Activated T-cell treated with anti-CD3 and anti-CD28 coated beads for 1 hour (primary cell): ENCODE results near the gene SRSF9.
"Not testable (repeated sequence)": the region's sequence is repeated elsewhere in the genome, so short reads cannot be mapped to it uniquely, and the experiment has no call there.

Source experiments
- DNase-seq: peaks from one replicate; pipeline ENCODE4 v3.0.0-alpha.2; 2020; ENCODE audit warnings: low read depth

Gene SRSF9

DNA sequence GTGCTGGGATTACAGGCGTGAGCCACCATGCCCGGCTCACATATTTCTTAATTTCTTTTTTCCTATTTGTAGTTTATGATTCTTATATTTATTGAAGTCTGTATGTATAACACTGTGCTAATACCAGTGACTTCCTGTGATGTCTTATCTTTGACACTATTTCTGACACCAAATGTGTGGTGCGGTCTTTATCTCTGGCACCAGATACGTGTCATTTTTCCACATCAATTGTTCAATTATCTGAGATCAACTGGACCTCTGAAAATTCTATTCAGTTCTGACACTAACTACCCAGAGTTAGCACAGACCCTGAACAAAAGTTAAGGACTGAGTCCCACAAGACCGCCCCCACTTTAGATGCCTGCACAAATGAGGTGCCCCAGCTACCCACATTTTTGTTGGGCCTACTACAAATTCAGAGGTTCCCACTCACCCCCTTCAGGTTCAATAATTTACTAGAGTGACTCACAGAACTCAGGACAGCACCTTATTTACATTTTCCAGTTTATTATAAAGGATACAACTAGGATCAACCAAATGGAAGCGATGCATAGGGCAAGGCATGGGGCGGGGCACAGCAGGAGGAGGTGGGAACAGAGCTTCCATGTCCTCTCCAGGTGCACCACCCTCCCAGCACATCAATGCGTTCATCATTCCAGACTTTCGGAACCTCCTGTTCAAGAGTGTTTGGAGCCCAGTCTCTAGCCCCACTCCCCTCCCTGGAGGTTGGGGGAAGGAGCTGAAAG, 11.6 kb upstream of the SRSF9 start:
- DNase-seq: no peak

DNA sequence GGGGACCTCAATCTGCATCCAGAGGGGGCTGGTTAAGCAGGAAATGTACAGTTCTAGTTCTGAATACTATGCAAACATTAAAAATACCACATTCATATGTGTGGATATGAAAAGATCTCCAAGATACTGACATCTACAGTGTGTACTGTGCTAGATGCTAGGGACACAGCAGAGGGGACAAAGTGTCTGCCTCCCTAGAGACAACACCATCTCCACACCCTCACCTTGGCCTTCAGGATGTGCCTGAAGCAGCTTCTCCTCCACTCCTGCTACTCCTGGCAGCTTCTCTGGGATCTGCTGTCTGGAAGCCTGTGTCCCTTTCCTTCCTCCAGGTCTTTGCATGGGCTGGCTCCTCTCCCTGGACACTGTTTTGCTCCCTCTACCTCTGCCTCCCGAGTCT, 10.7 kb upstream of the SRSF9 start:
- no peak for DNase-seq

DNA sequence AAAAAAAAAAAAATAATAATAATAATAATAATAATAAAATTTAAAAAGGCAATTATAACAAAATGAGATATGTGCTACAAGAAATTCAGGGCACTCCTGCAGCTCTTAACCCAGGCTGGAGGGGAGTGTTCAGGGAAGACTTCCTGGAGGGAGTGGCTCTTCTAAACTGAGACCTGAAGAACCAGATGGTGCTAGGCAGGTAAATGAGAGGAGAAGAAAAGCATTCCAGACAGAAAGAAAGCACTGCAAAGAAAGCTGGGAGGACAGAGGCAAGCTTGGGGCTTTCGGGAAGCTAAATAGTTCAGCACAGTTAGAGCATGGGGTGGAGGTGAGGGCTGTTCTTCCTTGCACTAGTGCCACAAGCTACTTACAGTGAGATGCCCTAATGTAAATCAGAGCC, 9.9 kb upstream of the SRSF9 start:
- no peak for DNase-seq

DNA sequence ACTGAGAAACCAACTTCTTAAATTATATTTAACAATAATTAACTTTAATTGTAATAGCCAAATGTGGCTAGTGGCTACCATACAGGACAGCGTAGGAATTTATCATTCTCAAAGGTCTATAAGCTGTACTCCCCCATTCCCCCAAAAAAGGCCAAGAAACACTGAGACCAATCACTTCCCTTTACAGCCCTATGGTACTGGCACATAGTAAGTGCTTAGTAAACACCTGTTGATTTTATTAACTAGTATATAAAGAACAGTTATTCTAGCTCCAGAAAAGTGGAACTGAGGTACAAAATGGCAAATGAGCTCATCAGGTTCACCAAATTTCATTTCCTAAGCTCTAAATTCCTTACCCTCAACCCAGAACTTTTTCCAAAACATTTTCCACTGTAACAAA, 6.1 kb upstream of the SRSF9 start:
- no peak for DNase-seq

DNA sequence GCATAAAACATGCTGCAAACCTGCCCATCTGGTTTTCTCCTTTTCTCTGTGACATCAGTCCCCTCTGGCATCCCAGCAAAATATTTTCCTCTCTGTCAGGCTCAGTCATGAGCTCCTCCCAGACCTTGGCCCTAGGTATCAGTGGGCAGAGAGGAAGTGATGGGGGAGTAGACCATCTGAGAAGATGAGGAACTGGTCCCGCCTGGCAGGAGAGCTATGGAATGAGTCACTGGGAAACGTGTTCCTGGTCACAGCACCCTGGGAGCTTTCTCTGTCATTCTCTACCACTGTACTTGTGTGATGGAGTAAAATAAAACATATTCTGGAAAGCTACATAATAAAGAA, 5.0 kb upstream of the SRSF9 start:
- DNase-seq: no peak

DNA sequence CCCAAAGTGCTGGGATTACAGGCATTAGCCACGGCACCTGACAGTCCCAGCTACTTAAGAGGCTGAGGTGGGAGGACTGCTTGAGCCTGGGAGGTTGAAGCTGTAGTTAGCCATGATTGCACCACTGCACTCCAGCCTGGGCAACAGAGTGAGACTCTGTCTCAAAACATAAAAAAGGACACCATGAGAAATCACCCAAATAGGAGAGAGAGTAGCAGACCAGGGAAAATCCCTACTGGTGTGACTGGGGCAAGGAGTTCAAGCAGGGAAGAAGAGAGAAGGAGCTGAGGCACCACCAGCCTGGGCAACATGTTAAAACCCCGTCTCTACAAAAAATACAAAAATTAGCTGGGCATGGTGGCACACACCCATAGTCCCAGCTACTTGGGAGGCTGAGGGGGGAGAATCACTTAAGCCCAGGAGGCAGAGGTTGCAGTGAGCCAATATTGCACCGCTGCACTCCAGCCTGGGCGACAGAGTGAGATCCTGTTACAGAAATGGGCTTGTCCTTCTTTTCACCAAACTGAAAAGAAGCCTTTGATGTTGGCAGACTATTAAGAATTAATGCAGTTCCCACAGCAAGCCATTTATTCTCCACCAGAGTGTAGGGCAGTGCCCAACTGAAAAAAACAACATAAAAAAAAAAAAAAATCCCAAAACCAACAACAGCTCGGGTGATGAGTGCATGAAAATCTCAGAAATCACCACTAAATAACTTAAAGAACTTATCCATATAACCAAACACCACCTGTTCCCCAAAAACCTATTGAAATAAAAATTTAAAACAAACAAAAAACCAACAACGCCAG, 4.5 kb upstream of the SRSF9 start:
- DNase-seq: no peak

DNA sequence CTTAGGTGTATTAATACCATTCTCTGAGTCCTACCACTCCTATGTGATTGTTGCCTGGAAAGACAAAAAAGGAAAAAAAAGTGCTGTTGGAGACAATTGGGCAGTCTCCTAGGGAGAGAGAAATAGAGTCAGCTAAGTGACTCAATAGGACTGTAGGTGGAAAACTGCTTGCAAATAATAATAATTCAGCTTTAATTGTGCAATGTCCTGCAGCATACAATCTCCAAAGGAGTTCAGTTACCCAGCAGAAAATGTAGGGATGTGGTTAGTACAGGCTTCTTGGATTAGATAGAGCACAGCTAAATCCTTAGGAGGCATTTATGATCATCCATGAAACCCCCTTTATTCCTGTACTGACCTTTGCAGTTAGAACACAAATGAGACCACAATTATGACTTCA, 3.0 kb upstream of the SRSF9 start:
- no peak for DNase-seq

DNA sequence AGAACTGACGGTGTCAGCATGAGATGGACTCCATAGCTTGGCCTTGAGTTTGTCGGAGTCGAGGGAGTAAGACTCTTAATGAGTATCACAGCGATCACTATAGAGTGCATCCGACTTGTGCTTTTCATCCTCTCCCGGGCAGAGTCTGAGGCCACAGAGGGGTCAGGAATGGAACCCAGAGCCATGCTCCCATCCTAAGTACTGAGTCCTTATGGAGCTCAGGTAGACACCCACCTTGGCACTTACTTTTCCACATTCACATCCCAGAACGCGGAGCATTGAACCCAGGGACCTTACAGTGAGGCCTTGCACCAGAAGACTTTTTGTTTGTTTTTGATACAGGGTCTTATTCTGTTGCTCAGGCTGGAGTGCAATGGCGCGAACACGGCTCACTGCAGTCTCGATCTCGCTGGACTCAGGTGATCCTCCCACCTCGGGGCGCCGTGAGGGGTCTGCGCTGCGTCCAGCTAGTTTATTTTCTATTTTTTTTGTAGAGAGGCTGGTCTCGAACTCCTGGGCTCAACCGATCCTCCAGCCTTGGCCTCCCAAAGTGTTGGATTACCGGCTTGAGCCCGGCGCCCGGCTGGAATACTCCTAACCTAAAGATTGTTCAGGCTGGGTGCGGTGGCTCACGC, 719 bp upstream of the SRSF9 start:
- no peak for DNase-seq

DNA sequence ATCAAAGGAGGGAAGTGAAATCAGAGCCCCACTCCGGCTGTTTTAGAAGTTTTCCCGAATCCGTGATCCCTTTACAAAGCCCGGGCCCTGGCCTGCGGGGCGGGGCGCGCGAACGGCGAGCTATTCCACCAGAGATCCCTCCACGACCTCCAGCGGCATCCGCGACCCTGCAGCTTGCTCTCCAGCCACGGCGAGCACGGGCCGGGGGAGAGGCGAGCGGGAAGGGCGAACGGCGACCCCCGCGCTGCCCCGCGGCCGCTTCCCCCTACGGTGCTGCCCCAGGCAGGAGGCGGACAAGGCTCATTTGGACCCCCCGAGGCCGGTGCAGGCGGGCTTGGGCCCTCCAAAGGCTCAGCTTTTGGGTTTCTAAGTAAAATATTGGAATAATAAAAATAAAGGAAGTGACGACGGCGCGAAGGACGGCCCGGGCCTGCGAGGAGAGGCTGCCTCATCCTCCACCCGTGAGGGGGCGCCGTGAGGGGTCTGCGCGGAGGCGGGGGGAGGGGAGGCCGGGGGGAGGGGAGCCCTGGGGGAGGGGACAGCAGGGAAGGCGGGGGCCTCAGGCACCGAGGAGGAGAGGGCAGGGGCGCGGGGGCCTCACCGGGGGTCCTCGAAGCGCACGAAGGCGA, 613 bp downstream of the SRSF9 start:
- DNase-seq: peak; percentile 47

DNA sequence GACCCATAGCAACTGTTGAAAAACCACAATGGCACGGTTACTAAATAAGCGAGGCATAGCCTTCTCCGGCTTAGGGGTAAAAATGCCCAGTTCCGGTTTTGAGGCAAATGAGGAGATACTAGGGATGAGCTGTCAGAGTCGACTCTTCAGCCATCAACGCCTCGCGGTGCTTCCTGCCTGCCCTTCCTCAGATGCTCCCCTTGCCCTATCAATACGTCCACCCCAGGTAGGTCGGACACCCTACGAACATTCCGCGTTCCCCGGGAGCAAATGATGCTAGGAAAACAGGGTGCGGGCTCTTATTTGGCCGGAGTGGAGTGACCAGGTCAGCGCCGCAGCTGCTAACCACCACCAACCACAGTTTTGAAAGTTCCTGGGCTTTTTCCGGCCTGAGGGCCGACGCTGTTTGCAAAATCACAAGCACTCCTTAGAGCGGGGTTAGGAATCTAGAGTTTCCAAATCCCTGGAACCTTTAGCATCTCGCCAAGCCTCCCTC, 1.2 kb downstream of the SRSF9 start:
- DNase-seq: peak; percentile 7

DNA sequence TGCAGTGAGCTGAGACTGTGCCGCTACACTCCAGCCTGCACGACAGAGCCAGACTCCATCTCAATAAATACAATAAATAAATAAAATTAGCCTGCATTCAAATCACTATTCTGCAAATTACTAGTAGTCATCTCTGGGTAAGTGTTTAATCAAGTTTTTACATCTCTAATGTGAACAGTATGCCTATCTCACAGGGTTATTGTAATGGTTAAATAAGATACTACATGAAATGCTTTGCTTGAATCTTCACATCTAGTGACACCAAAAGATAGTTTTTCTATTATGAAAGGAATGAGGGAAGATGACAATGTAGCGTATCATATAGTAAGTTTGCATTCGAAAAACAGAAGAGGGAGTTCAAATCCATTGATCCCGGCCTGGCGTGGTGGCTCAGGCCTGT, 2.1 kb downstream of the SRSF9 start:
- DNase-seq: no peak

DNA sequence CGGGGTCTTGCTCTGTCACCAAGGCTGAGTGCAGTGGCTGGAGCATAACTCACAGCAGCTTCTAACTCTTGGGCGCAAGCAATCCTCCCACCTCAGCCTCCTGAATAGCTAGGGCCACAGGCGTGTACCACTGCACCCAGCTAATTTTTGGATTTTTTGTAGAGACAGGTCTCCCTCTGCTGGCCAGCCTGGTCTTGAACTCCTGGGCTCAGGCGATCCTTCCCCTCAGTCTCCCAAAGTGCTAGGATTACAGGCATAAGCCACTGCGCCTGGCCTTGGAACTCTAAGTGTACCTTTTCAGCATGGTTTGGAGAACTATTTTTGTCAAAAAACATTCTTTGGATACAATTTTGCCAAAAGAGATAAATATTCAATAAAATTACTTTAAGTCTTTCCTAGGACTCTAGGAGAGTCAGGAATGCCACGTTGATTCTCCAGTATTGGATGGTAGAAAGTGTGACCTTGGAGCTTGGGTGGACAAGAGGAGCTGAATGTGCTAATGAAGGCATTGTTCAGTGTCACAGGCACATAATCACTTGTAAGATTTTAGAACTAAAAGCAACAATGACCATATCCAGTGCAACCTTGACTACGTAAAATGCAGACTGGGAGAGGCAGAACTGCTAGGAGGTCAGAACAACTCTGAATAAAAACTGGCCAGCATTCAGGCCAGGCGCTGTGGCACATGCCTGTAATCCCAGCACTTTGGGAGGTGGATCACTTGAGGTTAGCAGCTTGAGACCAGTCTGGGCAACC, 2.8 kb downstream of the SRSF9 start:
- peak; percentile 17 for DNase-seq

DNA sequence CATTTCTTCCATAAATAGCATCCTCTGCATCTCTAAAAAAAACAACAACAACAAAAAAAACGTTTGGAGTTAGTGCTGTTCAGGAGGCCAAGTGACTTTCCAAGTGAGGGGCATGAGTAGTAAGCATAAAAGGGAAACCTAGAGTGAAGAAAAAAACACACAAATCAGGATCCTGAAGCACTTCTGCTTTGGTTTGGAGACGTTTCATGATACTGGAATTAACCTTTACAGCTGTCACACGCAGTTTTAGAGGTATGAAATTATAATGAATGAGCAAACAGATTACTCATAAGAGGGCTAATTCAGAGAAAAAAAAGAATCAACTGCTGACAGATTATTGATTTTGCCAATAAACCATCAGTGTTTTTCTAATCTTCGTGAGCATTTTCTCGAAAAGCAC, 3.8 kb downstream of the SRSF9 start:
- DNase-seq: no peak

DNA sequence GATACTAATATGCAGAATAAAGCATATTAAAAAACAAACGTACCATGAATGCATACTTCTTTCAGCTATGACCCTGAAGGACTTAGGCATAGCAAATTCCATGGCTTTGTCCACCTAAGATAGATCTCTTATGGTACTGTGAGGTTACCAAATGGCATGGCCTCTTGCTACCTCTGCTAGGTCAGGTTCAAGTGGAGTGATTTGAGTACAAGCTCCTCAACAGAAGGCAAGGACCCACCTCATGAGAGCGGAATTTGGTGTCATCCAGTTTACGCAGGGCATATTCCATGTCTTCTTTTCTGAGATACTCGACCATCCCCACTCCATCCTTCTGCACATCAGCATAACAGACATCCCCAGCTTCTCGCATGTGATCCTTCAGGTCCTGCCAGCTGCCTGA, 5.8 kb downstream of the SRSF9 start:
- DNase-seq: no peak

DNA sequence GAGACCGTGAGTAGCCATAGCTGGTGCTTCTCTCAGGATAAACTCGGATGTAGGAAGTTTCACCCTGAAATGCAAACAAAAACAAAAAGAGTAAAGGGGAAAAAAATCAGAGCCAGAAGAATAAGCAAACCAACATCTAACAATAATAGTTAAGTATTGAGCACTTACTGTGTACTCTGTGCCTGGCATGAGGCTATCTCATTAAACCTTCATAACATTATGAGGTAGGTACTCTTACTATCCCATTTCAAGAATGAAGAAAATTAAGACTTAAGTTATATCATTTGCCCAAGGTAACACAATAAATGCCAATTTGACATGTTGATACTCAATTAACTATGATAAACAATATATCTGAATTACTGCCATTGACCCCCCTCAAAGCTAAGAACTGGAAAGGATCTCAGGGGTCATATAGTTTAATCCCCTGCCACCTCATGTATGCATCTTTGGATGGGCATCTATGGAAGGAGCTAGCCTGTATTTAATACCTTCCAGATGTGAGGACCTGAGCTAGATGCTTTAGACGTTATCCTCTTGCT, 7.4 kb downstream of the SRSF9 start:
- no peak for DNase-seq

DNA sequence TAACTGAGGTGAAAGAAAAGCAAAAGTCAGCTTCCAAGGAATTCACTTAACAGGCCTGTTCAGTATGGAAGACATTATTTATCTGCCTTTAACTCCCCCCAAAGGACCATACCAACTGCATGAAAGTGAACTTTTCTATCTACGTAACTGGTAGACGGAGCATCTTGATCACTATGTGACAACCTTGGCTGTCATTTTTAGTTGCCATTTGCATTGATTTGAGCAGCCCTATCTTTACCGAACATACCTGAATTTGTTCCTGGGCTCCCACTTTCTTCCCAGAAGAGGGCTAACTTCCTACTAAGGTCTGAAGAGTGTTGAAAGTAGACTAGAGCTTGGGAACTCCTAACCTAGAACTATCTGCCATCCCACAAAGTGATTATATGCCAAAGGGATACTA, 9.4 kb downstream of the SRSF9 start:
- no peak for DNase-seq

DNA sequence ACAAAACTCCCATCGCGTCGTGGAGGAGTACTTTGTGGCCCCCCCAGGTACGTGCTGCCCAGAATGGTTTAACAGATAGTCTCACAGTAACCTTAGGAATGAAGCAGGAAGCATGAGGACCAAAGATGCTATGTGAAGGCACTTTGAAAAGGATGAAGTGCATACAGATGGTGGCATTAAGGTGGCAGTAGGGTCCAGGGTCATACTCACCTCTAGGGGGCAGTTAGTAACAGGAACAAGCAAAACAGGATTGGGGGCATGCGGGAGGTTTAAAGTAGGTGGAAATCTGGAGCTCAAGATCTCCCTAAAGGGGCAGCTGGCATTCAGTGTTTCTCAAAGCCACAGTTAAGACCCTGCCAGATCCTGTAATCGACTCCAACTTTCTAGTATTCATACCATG, 12.4 kb downstream of the SRSF9 start:
- DNase-seq: no peak

DNA sequence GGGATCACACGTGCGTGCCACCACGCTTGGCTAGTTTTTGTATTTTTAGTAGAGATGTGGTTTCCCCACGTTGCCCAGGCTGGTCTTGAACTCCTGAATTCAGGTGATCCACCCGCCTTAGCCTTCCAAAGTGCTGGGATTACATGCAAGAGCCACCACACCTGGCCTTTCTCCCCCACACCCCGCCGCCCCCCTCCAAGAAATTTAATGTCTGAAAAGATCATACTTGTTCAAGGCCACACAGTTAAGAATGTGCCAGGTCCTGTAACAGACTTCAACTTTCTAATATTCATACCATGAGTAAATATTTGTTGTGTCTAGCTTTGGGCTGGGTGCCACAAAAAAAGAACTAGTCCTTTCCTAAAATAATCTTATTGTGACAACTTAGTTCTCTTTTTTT, 14.2 kb downstream of the SRSF9 start:
- no peak for DNase-seq

DNA sequence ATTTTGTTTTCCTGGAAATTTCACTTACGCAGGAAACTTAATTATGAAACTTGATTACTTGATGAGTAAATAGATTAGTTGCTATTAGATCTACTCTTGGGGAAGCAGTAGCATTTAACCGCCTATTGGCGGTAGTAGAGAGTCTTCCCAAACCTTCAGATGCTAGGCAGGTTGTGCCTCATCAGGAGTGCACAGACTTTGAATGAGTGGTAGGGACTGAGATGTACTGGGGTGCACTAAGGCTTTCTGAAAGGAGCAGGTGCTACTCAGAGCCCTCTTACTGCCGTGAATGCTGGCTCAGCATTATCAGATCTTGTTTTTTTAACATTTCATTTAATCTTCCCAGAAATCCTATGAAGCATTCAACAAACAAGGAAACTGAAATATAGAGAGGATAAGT, 15.6 kb downstream of the SRSF9 start:
- no peak for DNase-seq

DNA sequence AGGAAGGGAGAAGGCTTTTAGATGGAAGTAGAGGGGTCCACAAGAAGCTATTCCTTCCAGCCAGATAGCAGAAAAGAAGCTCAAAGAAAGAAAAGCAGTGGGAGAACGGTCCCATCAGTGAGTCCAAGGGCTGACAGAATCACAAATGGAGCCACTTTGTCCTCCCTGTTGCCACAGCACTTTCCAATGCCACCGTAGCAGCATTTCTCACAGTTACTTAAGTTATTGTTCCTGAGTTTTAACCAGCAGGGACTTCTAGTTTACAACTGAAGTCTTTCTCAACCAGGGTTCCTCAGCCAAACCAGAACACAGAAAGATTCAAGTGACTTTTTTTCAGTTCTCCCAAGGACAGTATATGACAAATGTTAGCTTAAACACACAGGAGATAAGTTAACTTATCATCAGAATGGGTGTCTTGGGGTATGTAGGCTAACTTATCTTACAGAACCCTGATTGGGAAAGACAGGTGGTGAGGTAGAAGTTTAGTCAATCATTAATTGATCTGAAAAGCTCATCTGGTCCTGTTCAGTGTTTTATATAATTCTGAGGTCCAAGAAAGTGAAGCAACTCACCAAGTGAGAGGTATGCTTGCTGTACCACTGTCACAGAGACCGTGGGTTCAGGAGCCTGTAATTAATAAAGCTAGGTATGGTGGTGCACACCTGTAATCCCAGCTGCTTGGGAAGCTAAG, 16.3 kb downstream of the SRSF9 start:
- no peak for DNase-seq

DNA sequence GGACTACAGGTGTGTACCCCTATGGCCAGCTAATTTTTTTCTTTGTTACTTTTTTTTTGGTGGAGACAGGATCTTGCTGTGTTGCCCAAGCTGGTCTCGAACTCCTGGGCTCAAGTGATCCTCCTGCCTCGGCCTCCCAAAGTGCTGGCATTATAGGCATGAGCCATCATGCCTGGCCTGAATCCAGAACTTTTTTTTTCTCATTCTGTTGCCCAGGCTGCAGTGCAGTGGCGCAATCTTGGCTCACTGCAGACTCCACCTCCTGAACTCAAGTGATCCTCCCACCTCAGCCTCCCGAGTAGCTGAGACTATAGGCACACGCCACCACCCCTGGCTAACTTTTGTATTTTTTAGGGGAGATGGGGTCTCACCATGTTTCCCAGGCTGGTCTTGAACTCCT, 17.0 kb downstream of the SRSF9 start:
- DNase-seq: not testable (repeated sequence)
